Muscle of leg (tissue), 11 donors: Measurements from ENCODE around the gene ESR2. TPM values are rescaled to one million over a fixed set of nuclear protein-coding genes. Genes with fewer than 3 reads are reported as not detected.
"Not testable (repeated sequence)": the region's sequence is repeated elsewhere in the genome, so short reads cannot be mapped to it uniquely, and the experiment has no call there.

ENCODE experiments used
- DNase-seq: peaks from one replicate; pipeline ENCODE4 v3.0.0; 2013
- H3K27ac ChIP-seq: one replicate; pipeline ENCODE4 v1.5.1; 2013; ENCODE audit warnings: mild to moderate bottlenecking, low read length, control low read depth
- H3K27me3 ChIP-seq: one replicate; pipeline ENCODE4 v1.6.1; 2013; ENCODE audit warnings: low read length; ENCODE audit not compliant: control insufficient read depth, insufficient read depth
- H3K36me3 ChIP-seq: one replicate; pipeline ENCODE4 v1.6.1; 2013; ENCODE audit warnings: low read length; ENCODE audit not compliant: control insufficient read depth, insufficient read depth
- H3K4me1 ChIP-seq: one replicate; pipeline ENCODE4 v1.6.1; 2013; ENCODE audit warnings: low read length; ENCODE audit not compliant: control insufficient read depth, insufficient read depth
- H3K4me3 ChIP-seq: one replicate; pipeline ENCODE4 v1.5.1; 2013; ENCODE audit warnings: low read length, control low read depth
- H3K9me3 ChIP-seq: replicated peaks from 2 replicates; pipeline ENCODE4 v1.6.1; 2013; ENCODE audit warnings: low read depth, low read length; ENCODE audit not compliant: control insufficient read depth
- WGBS: methylation state at CpG from one replicate; pipeline ENCODE4 v1.1.5; 2013; ENCODE audit warnings: missing lambda C conversion rate; ENCODE audit not compliant: insufficient coverage; 5-methylcytosine and 5-hydroxymethylcytosine counted together
- polyA plus RNA-seq, 8 donors: library from polyadenylated mRNA; unstranded; fragments of 120-200 nt; gene quantifications; one replicate each; pipeline versions ENCODE4 v1.2.1 to v1.2.3, GENCODE V29; 2013; ENCODE audit warnings: inconsistent platforms in 1 of 8, low replicate concordance in 1 of 8; ENCODE audit not compliant: insufficient read length in 8 of 8, insufficient read depth in 1 of 8
- total RNA-seq: library from RNA; stranded (reverse); fragments of 120-200 nt; gene quantifications from one replicate; pipeline ENCODE4 v1.2.4, GENCODE V29; 2013

The ESR2 gene
- total and polyA plus RNA-seq, 9 donors, result 0.13 to 0.64 (median 0.30) TPM

- DNase-seq, H3K36me3 ChIP-seq, H3K27me3 ChIP-seq, H3K4me3 ChIP-seq, H3K9me3 ChIP-seq, H3K27ac ChIP-seq, H3K4me1 ChIP-seq: not testable (repeated sequence)
- WGBS, result no CpG with 5 or more reads among the region's 1 CpG
These were observed 24.5 kb upstream of the ESR2 start for GRCh38 chr14:64318695-64319094.

GRCh38 chr14:64303471-64303917 lies 9.3 kb upstream of the ESR2 start:
- H3K36me3 ChIP-seq, result no peaks in the 10 kb centered on the region
- H3K4me1 ChIP-seq, result no peaks in the 10 kb centered on the region
- peak; percentile 71 for DNase-seq
- no peak overlapping the region for H3K4me3 ChIP-seq
- H3K27me3 ChIP-seq, result no peaks in the 10 kb centered on the region
- 22% methylated on average over 1 of the region's 4 CpGs for WGBS
- no peaks in the 10 kb centered on the region for H3K9me3 ChIP-seq
- H3K27ac ChIP-seq, result no peak overlapping the region

- no peak overlapping the region for H3K27ac ChIP-seq
- WGBS, result no CpG with 5 or more reads among the region's 1 CpG
- H3K4me1 ChIP-seq, result peaks cover 10% of the 10 kb centered on the region
- no peak overlapping the region for H3K4me3 ChIP-seq
- H3K9me3 ChIP-seq, result no peaks in the 10 kb centered on the region
- peaks cover 20% of the 10 kb centered on the region for H3K27me3 ChIP-seq
- no peak for DNase-seq
- no peaks in the 10 kb centered on the region for H3K36me3 ChIP-seq
These were observed 4.6 kb upstream of the ESR2 start for GRCh38 chr14:64298773-64299172.

- Histone ChIP-seq H3K4me1 (peaks cover 11% of the 10 kb centered on the region), H3K36me3 (no peaks in the 10 kb centered on the region), H3K27me3 (peaks cover 23% of the 10 kb centered on the region), H3K27ac (no peak overlapping the region), H3K4me3 (no peak overlapping the region), H3K9me3 (no peaks in the 10 kb centered on the region)
- no peak for DNase-seq
These were observed 2.4 kb upstream of the ESR2 start for GRCh38 chr14:64296561-64296960.

GRCh38 chr14:64294672-64295413 lies 672 bp upstream of the ESR2 start:
- peaks cover 11% of the 10 kb centered on the region for H3K4me1 ChIP-seq
- no peaks in the 10 kb centered on the region for H3K9me3 ChIP-seq
- H3K36me3 ChIP-seq, result no peaks in the 10 kb centered on the region
- H3K4me3 ChIP-seq, result peak overlapping the region; percentile 20
- H3K27me3 ChIP-seq, result peaks cover 23% of the 10 kb centered on the region
- 5% methylated on average over 13 of the region's 20 CpGs for WGBS
- peak; percentile 33 for DNase-seq
- H3K27ac ChIP-seq, result no peak overlapping the region

- Histone ChIP-seq H3K27me3 (peaks cover 21% of the 10 kb centered on the region), H3K9me3 (no peaks in the 10 kb centered on the region), H3K4me3 (no peak overlapping the region), H3K27ac (no peak overlapping the region), H3K4me1 (peaks cover 11% of the 10 kb centered on the region), H3K36me3 (no peaks in the 10 kb centered on the region)
- no CpG with 5 or more reads among the region's 3 CpGs for WGBS
- DNase-seq, result no peak
These were observed 2.0 kb downstream of the ESR2 start for GRCh38 chr14:64292197-64292596.

- H3K4me1 ChIP-seq, result peaks cover 8% of the 10 kb centered on the region
- no peaks in the 10 kb centered on the region for H3K36me3 ChIP-seq
- no peak overlapping the region for H3K4me3 ChIP-seq
- H3K27ac ChIP-seq, result no peak overlapping the region
- H3K27me3 ChIP-seq, result peaks cover 11% of the 10 kb centered on the region
- WGBS, result no CpG with 5 or more reads among the region's 1 CpG
- DNase-seq, result no peak
- no peaks in the 10 kb centered on the region for H3K9me3 ChIP-seq
These were observed 4.6 kb downstream of the ESR2 start for GRCh38 chr14:64289571-64289970.

GRCh38 chr14:64281805-64282204 lies 12.4 kb downstream of the ESR2 start:
- no peaks in the 10 kb centered on the region for H3K4me1 ChIP-seq
- DNase-seq, result no peak
- WGBS, result no CpG with 5 or more reads among the region's 2 CpGs
- no peak overlapping the region for H3K4me3 ChIP-seq
- H3K27me3 ChIP-seq, result no peaks in the 10 kb centered on the region
- H3K36me3 ChIP-seq, result no peaks in the 10 kb centered on the region
- H3K9me3 ChIP-seq, result no peaks in the 10 kb centered on the region
- no peak overlapping the region for H3K27ac ChIP-seq

- Histone ChIP-seq H3K9me3 (no peaks in the 10 kb centered on the region), H3K27me3 (no peaks in the 10 kb centered on the region), H3K27ac (no peak overlapping the region), H3K36me3 (no peaks in the 10 kb centered on the region), H3K4me1 (no peaks in the 10 kb centered on the region), H3K4me3 (no peak overlapping the region)
- WGBS, result 90% methylated on average over 2 of the region's 15 CpGs
- no peak for DNase-seq
These were observed 14.2 kb downstream of the ESR2 start for GRCh38 chr14:64279704-64280668.

- H3K9me3 ChIP-seq, result no peaks in the 10 kb centered on the region
- no peak overlapping the region for H3K4me3 ChIP-seq
- no peaks in the 10 kb centered on the region for H3K4me1 ChIP-seq
- no peaks in the 10 kb centered on the region for H3K27me3 ChIP-seq
- no CpG with 5 or more reads among the region's 2 CpGs for WGBS
- DNase-seq, result no peak
- H3K36me3 ChIP-seq, result no peaks in the 10 kb centered on the region
- H3K27ac ChIP-seq, result no peak overlapping the region
These were observed 15.7 kb downstream of the ESR2 start for GRCh38 chr14:64278458-64278857.
